Esophagus muscularis mucosa (tissue), 4 donors: ENCODE measurements around the gene RANBP17. TPM values are rescaled to one million over a fixed set of nuclear protein-coding genes. Genes with fewer than 3 reads are reported as not detected.
"Not testable (repeated sequence)": the region's sequence is repeated elsewhere in the genome, so short reads cannot be mapped to it uniquely, and the experiment has no call there.

Source experiments
- DNase-seq: peaks from one replicate; pipeline ENCODE4 v3.0.0-alpha.2; 2017; ENCODE audit errors: extremely low spot score
- H3K27ac ChIP-seq, 4 donors: fragments of 200-600 bp; sonication (generic); replicated peaks in 1 of 4; 1 replicate in 3 of 4; 2 replicates in 1 of 4; pipeline ENCODE4 v1.5.1; 2016 to 2019; ENCODE audit warnings: mild to moderate bottlenecking in 1 of 4
- H3K27me3 ChIP-seq, 4 donors: fragments of 200-600 bp; sonication (generic); one replicate each; pipeline versions ENCODE4 v1.5.1 to v1.6.0; 2016 to 2019
- H3K36me3 ChIP-seq, 4 donors: fragments of 200-600 bp; sonication (generic); one replicate each; pipeline ENCODE4 v1.5.1; 2016 to 2019
- H3K4me1 ChIP-seq, 4 donors: fragments of 200-600 bp; sonication (generic); one replicate each; pipeline ENCODE4 v1.5.1; 2016 to 2019
- H3K4me3 ChIP-seq, 4 donors: fragments of 200-600 bp; sonication (generic); 1 replicate in 2 of 4; 2 replicates in 2 of 4; pipeline ENCODE4 v1.5.1; 2016 to 2019; ENCODE audit warnings: mild to moderate bottlenecking in 4 of 4, moderate library complexity in 1 of 4
- H3K9me3 ChIP-seq, 4 donors: fragments of 200-600 bp; sonication (generic); 1 replicate in 3 of 4; 2 replicates in 1 of 4; pipeline ENCODE4 v1.5.1; 2016 to 2019
- EP300 ChIP-seq: sonication (generic); formaldehyde crosslinking; IDR thresholded peaks from one replicate; pipeline ENCODE4 v1.6.1; 2017; ENCODE audit warnings: antibody characterized with exemption
- POLR2A ChIP-seq: fragments of 450-650 bp; IDR thresholded peaks from one replicate; pipeline ENCODE4 v1.6.1; 2017; ENCODE audit warnings: antibody characterized with exemption, moderate library complexity, mild to moderate bottlenecking, low read depth
- POLR2AphosphoS5 ChIP-seq, 2 donors: sonication (generic); formaldehyde crosslinking; IDR thresholded peaks; one replicate each; pipeline ENCODE4 v1.6.1; 2017; ENCODE audit warnings: antibody characterized with exemption in 2 of 2
- WGBS: methylation state at CpG from one replicate; pipeline ENCODE4 v1.1.5; 2018; 5-methylcytosine and 5-hydroxymethylcytosine counted together
- intact Hi-C: fragments of 100-400 bp; cut with DNase I; formaldehyde crosslinking; loops from one replicate; pipeline ENCODE4 v1.15.1; 2023
- total RNA-seq, 4 donors: library from RNA; depleted of rRNA; stranded (reverse); fragments of >200 nt; gene quantifications; one replicate each; pipeline versions ENCODE4 v1.1.0 to v1.2.1, GENCODE V29; 2016
- TF ChIP-seq, protein P1 (sequence below), 3 experiments: fragments of 200-600 bp in 2 of 3; fragments of 450-650 bp in 1 of 3; sonication (generic) in 2 of 3; IDR thresholded peaks; one replicate each; pipeline ENCODE4 v1.5.1; 2017 to 2019; ENCODE audit warnings: antibody characterized with exemption in 3 of 3, mild to moderate bottlenecking in 2 of 3, moderate library complexity in 1 of 3

The RANBP17 gene
- total RNA-seq, 4 donors from 2014 or later, result 16.4 to 28.2 (median 17.7) TPM

DNA sequence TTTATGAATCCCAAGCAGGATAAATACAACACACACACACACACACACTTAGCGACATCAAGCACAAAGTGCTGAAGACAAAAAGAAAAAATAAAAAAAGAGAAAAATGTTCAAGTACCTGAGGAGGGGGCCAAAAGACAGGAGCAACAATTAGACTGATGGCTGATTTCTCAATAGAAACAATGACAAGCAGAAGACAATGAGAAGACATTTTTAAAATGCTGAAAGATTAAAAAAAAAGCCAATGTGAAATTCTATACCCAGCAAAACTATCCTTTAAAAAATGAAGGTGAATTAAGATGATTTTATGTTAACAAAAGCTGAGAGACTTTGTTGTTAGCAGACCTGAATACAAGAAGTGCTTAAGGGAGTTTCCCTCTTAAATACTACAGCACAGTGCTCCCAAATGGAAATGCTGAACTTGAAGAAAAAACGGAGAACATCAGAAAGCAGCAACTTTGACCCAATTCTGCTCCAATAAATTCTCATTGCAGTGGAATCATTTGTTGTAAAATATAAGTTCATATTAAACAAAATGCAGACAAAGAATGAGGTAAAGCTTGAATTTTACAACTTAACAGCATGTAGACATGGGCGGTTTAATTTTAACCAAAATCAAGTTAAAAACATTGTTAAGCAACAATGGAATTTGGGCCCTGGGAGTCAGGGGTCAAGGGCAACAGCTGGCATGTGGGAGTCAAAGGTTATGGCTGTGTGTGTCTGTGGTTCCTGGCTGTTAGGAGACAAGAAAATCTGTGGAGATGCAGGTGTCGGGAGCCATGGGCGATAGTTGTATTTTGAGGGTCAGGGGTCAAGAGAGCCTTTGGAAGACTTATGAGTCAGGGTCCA is 776 bp upstream of the RANBP17 start:
- H3K27ac ChIP-seq, result no peak overlapping the region
- 95% methylated on average over 5 of the region's 5 CpGs for WGBS

DNA sequence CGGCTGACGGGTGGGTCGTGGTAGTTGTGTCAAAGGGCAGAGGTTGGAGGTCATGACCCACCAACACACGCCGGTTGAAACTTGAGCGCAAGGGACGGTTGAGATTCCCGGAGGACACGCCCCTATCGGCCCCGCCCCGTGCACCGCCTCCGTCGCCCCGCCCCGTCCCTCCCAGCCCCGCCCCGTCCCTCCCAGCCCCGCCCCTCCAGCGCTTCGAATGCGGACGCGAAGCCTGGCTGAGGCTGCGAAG is 226 bp upstream of the RANBP17 start:
- WGBS, result 7% methylated on average over 12 of the region's 26 CpGs
- Histone ChIP-seq H3K27ac (peak overlapping the region in 3 of 4 donors; percentile 61 to 66 (median 64)), H3K36me3 (no peaks in the 10 kb centered on the region), H3K27me3 (peaks cover 0 to 9% (median 0%) of the 10 kb centered on the region in 4 donors), H3K4me3 (peak overlapping the region; percentile 62 to 69 (median 68)), H3K4me1 (peaks cover 0 to 20% (median 15%) of the 10 kb centered on the region in 4 donors), H3K9me3 (peaks cover 0 to 25% (median 21%) of the 10 kb centered on the region in 4 donors)
- no peak for TF ChIP-seq POLR2A
- TF ChIP-seq EP300, result no peak
- TF ChIP-seq, protein P1, sequence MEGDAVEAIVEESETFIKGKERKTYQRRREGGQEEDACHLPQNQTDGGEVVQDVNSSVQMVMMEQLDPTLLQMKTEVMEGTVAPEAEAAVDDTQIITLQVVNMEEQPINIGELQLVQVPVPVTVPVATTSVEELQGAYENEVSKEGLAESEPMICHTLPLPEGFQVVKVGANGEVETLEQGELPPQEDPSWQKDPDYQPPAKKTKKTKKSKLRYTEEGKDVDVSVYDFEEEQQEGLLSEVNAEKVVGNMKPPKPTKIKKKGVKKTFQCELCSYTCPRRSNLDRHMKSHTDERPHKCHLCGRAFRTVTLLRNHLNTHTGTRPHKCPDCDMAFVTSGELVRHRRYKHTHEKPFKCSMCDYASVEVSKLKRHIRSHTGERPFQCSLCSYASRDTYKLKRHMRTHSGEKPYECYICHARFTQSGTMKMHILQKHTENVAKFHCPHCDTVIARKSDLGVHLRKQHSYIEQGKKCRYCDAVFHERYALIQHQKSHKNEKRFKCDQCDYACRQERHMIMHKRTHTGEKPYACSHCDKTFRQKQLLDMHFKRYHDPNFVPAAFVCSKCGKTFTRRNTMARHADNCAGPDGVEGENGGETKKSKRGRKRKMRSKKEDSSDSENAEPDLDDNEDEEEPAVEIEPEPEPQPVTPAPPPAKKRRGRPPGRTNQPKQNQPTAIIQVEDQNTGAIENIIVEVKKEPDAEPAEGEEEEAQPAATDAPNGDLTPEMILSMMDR (IDR thresholded peaks at IDR 0.05), result no peak
- no peak for TF ChIP-seq POLR2AphosphoS5 (IDR thresholded peaks at IDR 0.05)
- DNase-seq, result no peak
- intact Hi-C loops, result no loop called here

More for the DNA sequence above, 776 bp upstream of the RANBP17 start:
- Histone ChIP-seq H3K4me3 (peak overlapping the region; percentile 62 to 69 (median 68)), H3K36me3 (no peaks in the 10 kb centered on the region), H3K9me3 (peaks cover 0 to 25% (median 21%) of the 10 kb centered on the region in 4 donors), H3K4me1 (peaks cover 0 to 20% (median 15%) of the 10 kb centered on the region in 4 donors), H3K27me3 (peaks cover 0 to 9% (median 0%) of the 10 kb centered on the region in 4 donors)
- intact Hi-C loops, result no loop called here
- DNase-seq, result no peak
- TF ChIP-seq POLR2A, result no peak

- no peak for TF ChIP-seq POLR2A
- TF ChIP-seq, protein P1 (IDR thresholded peaks at IDR 0.05), result no peak
- no peak for TF ChIP-seq EP300
- TF ChIP-seq POLR2AphosphoS5 (IDR thresholded peaks at IDR 0.05), result no peak
- no peak overlapping the region for H3K4me3 ChIP-seq
These were observed 1.8 kb downstream of the RANBP17 start for GRCh38 chr5:170863646-170864045.

DNA sequence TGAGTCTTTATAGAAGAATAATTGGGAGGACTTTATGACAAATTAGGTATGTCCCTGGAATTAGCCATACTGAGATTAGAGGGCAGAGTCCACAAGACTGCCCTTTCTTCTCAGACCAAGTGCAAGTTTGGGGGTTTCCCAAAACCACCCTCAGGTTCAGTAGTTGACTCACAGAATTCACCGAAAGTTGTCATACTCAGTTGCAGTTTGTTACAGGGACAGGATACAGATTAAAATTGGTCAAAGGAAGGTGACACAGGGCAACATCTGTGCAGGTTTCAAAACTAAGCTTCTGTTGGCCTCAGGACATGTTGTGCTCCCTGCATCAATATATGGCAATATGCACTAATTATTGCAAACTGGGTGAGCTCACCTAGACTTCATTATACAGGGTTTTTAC is 3.8 kb downstream of the RANBP17 start:
- no peak for DNase-seq
- H3K4me3 ChIP-seq, result no peak overlapping the region
- intact Hi-C loops, result no loop called here
- no peak for TF ChIP-seq POLR2AphosphoS5 (IDR thresholded peaks at IDR 0.05)
- TF ChIP-seq EP300, result no peak
- TF ChIP-seq, protein P1 (IDR thresholded peaks at IDR 0.05), result no peak
- TF ChIP-seq POLR2A, result no peak
- H3K27ac ChIP-seq, result no peak overlapping the region
- H3K9me3 ChIP-seq, result peaks cover 0 to 12% (median 11%) of the 10 kb centered on the region in 4 donors
- H3K27me3 ChIP-seq, result peaks cover 0 to 9% (median 0%) of the 10 kb centered on the region in 4 donors
- WGBS, result 100% methylated on average over 1 of the region's 1 CpG
- H3K4me1 ChIP-seq, result peaks cover 0 to 20% (median 15%) of the 10 kb centered on the region in 4 donors
- no peaks in the 10 kb centered on the region for H3K36me3 ChIP-seq

More at GRCh38 chr5:170863646-170864045, 1.8 kb downstream of the RANBP17 start:
- no peak for DNase-seq
- WGBS, result 90% methylated on average over 3 of the region's 3 CpGs
- H3K27ac ChIP-seq, result no peak overlapping the region
- intact Hi-C loops, result no loop called here
- peaks cover 0 to 25% (median 21%) of the 10 kb centered on the region in 4 donors for H3K9me3 ChIP-seq
- H3K36me3 ChIP-seq, result no peaks in the 10 kb centered on the region
- H3K27me3 ChIP-seq, result peaks cover 0 to 9% (median 0%) of the 10 kb centered on the region in 4 donors
- H3K4me1 ChIP-seq, result peaks cover 0 to 20% (median 15%) of the 10 kb centered on the region in 4 donors

GRCh38 chr5:170867825-170868224 is 6.0 kb downstream of the RANBP17 start:
- no peak overlapping the region for H3K4me3 ChIP-seq
- H3K36me3 ChIP-seq, result no peaks in the 10 kb centered on the region
- H3K9me3 ChIP-seq, result peaks cover 0 to 8% (median 0%) of the 10 kb centered on the region in 4 donors
- no peak for DNase-seq
- peaks cover 0 to 8% (median 5%) of the 10 kb centered on the region in 4 donors for H3K4me1 ChIP-seq
- WGBS, result 55% methylated on average over 1 of the region's 1 CpG
- no peaks in the 10 kb centered on the region for H3K27me3 ChIP-seq
- intact Hi-C loops, result no loop called here
- no peak overlapping the region for H3K27ac ChIP-seq
- TF ChIP-seq, protein P1 (IDR thresholded peaks at IDR 0.05), result no peak
- TF ChIP-seq POLR2A (no peak), EP300 (no peak), POLR2AphosphoS5 (IDR thresholded peaks at IDR 0.05) (no peak)

GRCh38 chr5:170870390-170870789 is 8.6 kb downstream of the RANBP17 start:
- not testable (repeated sequence) for DNase-seq

More at GRCh38 chr5:170870390-170870789, 8.6 kb downstream of the RANBP17 start:
- H3K27me3 ChIP-seq, H3K4me3 ChIP-seq, H3K9me3 ChIP-seq, H3K27ac ChIP-seq, H3K36me3 ChIP-seq, H3K4me1 ChIP-seq, intact Hi-C loops: not testable (repeated sequence)
